Measurements from ENCODE around the gene PCDHGA1. TPM values are rescaled to one million over a fixed set of nuclear protein-coding genes. Genes with fewer than 3 reads are reported as not detected.
"Not testable (repeated sequence)": the region's sequence is repeated elsewhere in the genome, so short reads cannot be mapped to it uniquely, and the experiment has no call there.

PCDHGA1 gene
- total RNA-seq, 1 experiment from 2014 or later, result 0.63 TPM

DNA sequence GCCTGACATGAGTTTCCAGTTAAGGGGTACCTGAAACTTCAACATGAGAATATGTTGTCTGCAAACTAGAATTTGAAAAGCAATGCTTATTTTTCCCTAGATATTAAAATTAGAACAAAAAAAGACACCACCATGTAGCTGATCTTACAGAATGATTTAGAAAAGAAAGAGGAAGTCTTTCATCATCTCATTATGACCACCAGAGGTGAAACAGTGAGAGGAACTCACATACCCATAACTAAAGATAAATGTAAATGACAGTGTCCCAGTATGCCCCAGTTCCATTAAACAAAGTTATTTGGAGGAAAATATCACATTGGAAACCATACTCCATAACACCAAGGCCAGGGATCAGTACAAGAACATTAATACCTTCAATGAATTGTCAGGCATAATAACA lies 16.6 kb upstream of the PCDHGA1 start:
- no peak overlapping the region for H2AFZ ChIP-seq (ENCODE audit: low read length)
- H4K91ac ChIP-seq (ENCODE audit: insufficient read length, low read depth, low read length), result no peak overlapping the region
- no peak overlapping the region for H3K23ac ChIP-seq (ENCODE audit: insufficient read length, low read depth, low read length)
- H4K8ac ChIP-seq (replicated peaks; ENCODE audit: insufficient read length, low read depth, low read length), result no peak overlapping the region
- no peak overlapping the region for H4K5ac ChIP-seq (ENCODE audit: insufficient read length, low read depth, low read length)
- peaks cover 2 to 5% of the 10 kb centered on the region in 2 experiments; a peak in 3 of 4 replicates for H3K4me1 Mint-ChIP-seq
- H3K18ac ChIP-seq (ENCODE audit: insufficient read length, low read depth, low read length), result no peak overlapping the region
- no peak overlapping the region for H2BK15ac ChIP-seq (ENCODE audit: low read depth, low read length)
- H3K56ac ChIP-seq (ENCODE audit: insufficient read length, low read depth, low read length), result no peak overlapping the region
- peaks cover 9% of the 10 kb centered on the region for H3K9me3 ChIP-seq (ENCODE audit: control insufficient read depth, low read depth, low read length)
- no peak overlapping the region for H3K14ac ChIP-seq (ENCODE audit: insufficient read depth, low read length)
- no peak overlapping the region for H3T11ph ChIP-seq (ENCODE audit: low read length)
- no peak overlapping the region for H3K27ac Mint-ChIP-seq
- no peaks in the 10 kb centered on the region for H4K20me1 ChIP-seq (ENCODE audit: control insufficient read depth, insufficient read depth, insufficient read length)
- H3K4me1 ChIP-seq (ENCODE audit: insufficient read depth, low read length), result no peaks in the 10 kb centered on the region
- H3K9me3 Mint-ChIP-seq, result peaks cover 13 to 56% of the 10 kb centered on the region in 2 experiments
- no peaks in the 10 kb centered on the region; the same call in 1 of the 2 replicates for H3K79me2 ChIP-seq (ENCODE audit: insufficient read depth, low read length)
- TF ChIP-seq, protein P1, sequence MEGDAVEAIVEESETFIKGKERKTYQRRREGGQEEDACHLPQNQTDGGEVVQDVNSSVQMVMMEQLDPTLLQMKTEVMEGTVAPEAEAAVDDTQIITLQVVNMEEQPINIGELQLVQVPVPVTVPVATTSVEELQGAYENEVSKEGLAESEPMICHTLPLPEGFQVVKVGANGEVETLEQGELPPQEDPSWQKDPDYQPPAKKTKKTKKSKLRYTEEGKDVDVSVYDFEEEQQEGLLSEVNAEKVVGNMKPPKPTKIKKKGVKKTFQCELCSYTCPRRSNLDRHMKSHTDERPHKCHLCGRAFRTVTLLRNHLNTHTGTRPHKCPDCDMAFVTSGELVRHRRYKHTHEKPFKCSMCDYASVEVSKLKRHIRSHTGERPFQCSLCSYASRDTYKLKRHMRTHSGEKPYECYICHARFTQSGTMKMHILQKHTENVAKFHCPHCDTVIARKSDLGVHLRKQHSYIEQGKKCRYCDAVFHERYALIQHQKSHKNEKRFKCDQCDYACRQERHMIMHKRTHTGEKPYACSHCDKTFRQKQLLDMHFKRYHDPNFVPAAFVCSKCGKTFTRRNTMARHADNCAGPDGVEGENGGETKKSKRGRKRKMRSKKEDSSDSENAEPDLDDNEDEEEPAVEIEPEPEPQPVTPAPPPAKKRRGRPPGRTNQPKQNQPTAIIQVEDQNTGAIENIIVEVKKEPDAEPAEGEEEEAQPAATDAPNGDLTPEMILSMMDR (conservative IDR thresholded peaks at IDR 0.05), result no peak
- no peak overlapping the region for H3K4me2 ChIP-seq (ENCODE audit: insufficient read depth, insufficient read length, low read length)
- no peak overlapping the region for H2BK5ac ChIP-seq (ENCODE audit: insufficient read length, low read length)
- H2BK12ac ChIP-seq (ENCODE audit: insufficient read length, low read depth, low read length), result no peak overlapping the region
- H3K27ac ChIP-seq (ENCODE audit: insufficient read length, low read depth, low read length), result no peak overlapping the region
- H3K9ac ChIP-seq (ENCODE audit: extremely low read depth, insufficient read length, low read length), result no peak overlapping the region
- H3K79me1 ChIP-seq (ENCODE audit: insufficient read depth, low read depth, low read length, poor library complexity, severe bottlenecking), result no peaks in the 10 kb centered on the region
- H2AK5ac ChIP-seq (ENCODE audit: insufficient read length, low read length), result no peak overlapping the region
- H3K36me3 Mint-ChIP-seq (ENCODE audit: insufficient read depth in 1 of 3, low read depth in 3 of 3), result peaks cover 33 to 45% (median 33%) of the 10 kb centered on the region in 3 experiments
- no peak overlapping the region for H3K4me3 Mint-ChIP-seq
- H3K27me3 Mint-ChIP-seq (ENCODE audit: low read depth), result peaks cover 1% of the 10 kb centered on the region; the same call in 1 of the 2 replicates
- no peak overlapping the region for H3K4ac ChIP-seq (ENCODE audit: low read depth, low read length)
- H3K23me2 ChIP-seq (ENCODE audit: insufficient read length, low read depth, low read length, poor library complexity, severe bottlenecking), result no peaks in the 10 kb centered on the region
- H2BK20ac ChIP-seq (ENCODE audit: low read depth, low read length, poor library complexity, severe bottlenecking), result no peak overlapping the region
- DNase-seq, result no peak
- H3K27me3 ChIP-seq (ENCODE audit: insufficient read depth, low read length), result no peaks in the 10 kb centered on the region
- H2BK120ac ChIP-seq (ENCODE audit: low read depth, low read length, poor library complexity, severe bottlenecking), result no peak overlapping the region

DNA sequence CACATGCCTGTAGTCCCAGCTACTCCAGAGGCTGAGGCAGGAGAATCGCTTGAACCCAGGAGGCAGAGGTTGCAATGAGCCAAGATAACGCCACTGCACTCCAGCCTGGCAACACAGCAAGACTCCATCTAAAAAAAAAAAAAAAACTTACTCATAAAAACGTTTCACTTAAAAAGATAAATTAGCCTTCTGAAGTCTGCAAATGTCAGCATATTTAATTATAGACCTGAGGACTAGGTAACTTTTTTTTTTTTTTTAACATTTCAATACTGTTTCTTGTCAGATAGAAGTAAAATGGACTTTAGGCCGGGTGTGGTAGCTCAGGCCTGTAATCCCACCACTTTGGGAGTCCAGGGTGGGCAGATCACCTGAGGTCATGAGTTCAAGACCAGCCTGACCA lies 13.4 kb upstream of the PCDHGA1 start:
- H2AFZ ChIP-seq (ENCODE audit: low read length); H3K4me2 ChIP-seq (ENCODE audit: insufficient read depth, insufficient read length, low read length); H3K56ac ChIP-seq (ENCODE audit: insufficient read length, low read depth, low read length); H4K8ac ChIP-seq (replicated peaks; ENCODE audit: insufficient read length, low read depth, low read length); H2BK20ac ChIP-seq (ENCODE audit: low read depth, low read length, poor library complexity, severe bottlenecking); H2BK120ac ChIP-seq (ENCODE audit: low read depth, low read length, poor library complexity, severe bottlenecking); H3K27me3 ChIP-seq (ENCODE audit: insufficient read depth, low read length); H2BK15ac ChIP-seq (ENCODE audit: low read depth, low read length); H3K23me2 ChIP-seq (ENCODE audit: insufficient read length, low read depth, low read length, poor library complexity, severe bottlenecking); H3K4me1 ChIP-seq (ENCODE audit: insufficient read depth, low read length); H3K9ac ChIP-seq (ENCODE audit: extremely low read depth, insufficient read length, low read length); H3K79me2 ChIP-seq (ENCODE audit: insufficient read depth, low read length); H3K79me1 ChIP-seq (ENCODE audit: insufficient read depth, low read depth, low read length, poor library complexity, severe bottlenecking); H4K20me1 ChIP-seq (ENCODE audit: control insufficient read depth, insufficient read depth, insufficient read length); H3K18ac ChIP-seq (ENCODE audit: insufficient read length, low read depth, low read length); H2BK5ac ChIP-seq (ENCODE audit: insufficient read length, low read length); H2AK5ac ChIP-seq (ENCODE audit: insufficient read length, low read length); H3K27ac ChIP-seq (ENCODE audit: insufficient read length, low read depth, low read length); H3K27me3 Mint-ChIP-seq (ENCODE audit: low read depth); H3T11ph ChIP-seq (ENCODE audit: low read length); H3K27ac Mint-ChIP-seq; H3K14ac ChIP-seq (ENCODE audit: insufficient read depth, low read length); H3K23ac ChIP-seq (ENCODE audit: insufficient read length, low read depth, low read length); H2BK12ac ChIP-seq (ENCODE audit: insufficient read length, low read depth, low read length); H3K4me3 Mint-ChIP-seq; DNase-seq; H4K91ac ChIP-seq (ENCODE audit: insufficient read length, low read depth, low read length); H4K5ac ChIP-seq (ENCODE audit: insufficient read length, low read depth, low read length); H3K4ac ChIP-seq (ENCODE audit: low read depth, low read length): not testable (repeated sequence)
- H3K9me3 ChIP-seq (ENCODE audit: control insufficient read depth, low read depth, low read length), result peaks cover 22% of the 10 kb centered on the region
- H3K4me1 Mint-ChIP-seq, result peaks cover 9 to 15% of the 10 kb centered on the region in 2 experiments; a peak in 3 of 4 replicates
- peaks cover 39 to 70% of the 10 kb centered on the region in 2 experiments for H3K9me3 Mint-ChIP-seq
- WGBS (ENCODE audit: extremely low coverage, insufficient read length, low lambda C conversion rate), result no CpG with 5 or more reads among the region's 4 CpGs
- peaks cover 49 to 62% (median 51%) of the 10 kb centered on the region in 3 experiments for H3K36me3 Mint-ChIP-seq (ENCODE audit: insufficient read depth in 1 of 3, low read depth in 3 of 3)
